IgD-negative memory B cell (primary cell): Measurements from ENCODE around the gene ANKRD9. TPM values are rescaled to one million over a fixed set of nuclear protein-coding genes. Genes with fewer than 3 reads are reported as not detected.

Experiments used
- H3K27ac Mint-ChIP-seq, 3 donors: one replicate each; pipeline ENCODE4 v1.8.0; 2020 to 2022; ENCODE audit warnings: mild to moderate bottlenecking in 3 of 3, mixed read lengths in 3 of 3, moderate library complexity in 1 of 3
- H3K27me3 Mint-ChIP-seq: one replicate; pipeline ENCODE4 v1.8.0; 2021; ENCODE audit warnings: mixed read lengths
- H3K36me3 Mint-ChIP-seq: one replicate; pipeline ENCODE4 v1.8.0; 2020; ENCODE audit warnings: mild to moderate bottlenecking, mixed read lengths
- H3K4me1 Mint-ChIP-seq, 3 donors: one replicate each; pipeline ENCODE4 v1.8.0; 2020 to 2022; ENCODE audit warnings: mixed read lengths in 3 of 3, mild to moderate bottlenecking in 1 of 3
- H3K4me3 Mint-ChIP-seq, 4 donors: one replicate each; pipeline ENCODE4 v1.8.0; 2020 to 2022; ENCODE audit warnings: mild to moderate bottlenecking in 4 of 4, mixed read lengths in 4 of 4, moderate library complexity in 3 of 4
- H3K9me3 Mint-ChIP-seq, 3 donors: one replicate each; pipeline ENCODE4 v1.8.0; 2020 to 2021; ENCODE audit warnings: mixed read lengths in 3 of 3, mild to moderate bottlenecking in 1 of 3
- polyA plus RNA-seq: library from polyadenylated mRNA; unstranded; fragments of 300-500 nt; fragmentation: Illumina TruSeq; gene quantifications from one replicate; pipeline ENCODE4 v1.2.3, GENCODE V29; 2021

Gene ANKRD9
- polyA plus RNA-seq, 1 donor from 2014 or later: 0.93 TPM

DNA sequence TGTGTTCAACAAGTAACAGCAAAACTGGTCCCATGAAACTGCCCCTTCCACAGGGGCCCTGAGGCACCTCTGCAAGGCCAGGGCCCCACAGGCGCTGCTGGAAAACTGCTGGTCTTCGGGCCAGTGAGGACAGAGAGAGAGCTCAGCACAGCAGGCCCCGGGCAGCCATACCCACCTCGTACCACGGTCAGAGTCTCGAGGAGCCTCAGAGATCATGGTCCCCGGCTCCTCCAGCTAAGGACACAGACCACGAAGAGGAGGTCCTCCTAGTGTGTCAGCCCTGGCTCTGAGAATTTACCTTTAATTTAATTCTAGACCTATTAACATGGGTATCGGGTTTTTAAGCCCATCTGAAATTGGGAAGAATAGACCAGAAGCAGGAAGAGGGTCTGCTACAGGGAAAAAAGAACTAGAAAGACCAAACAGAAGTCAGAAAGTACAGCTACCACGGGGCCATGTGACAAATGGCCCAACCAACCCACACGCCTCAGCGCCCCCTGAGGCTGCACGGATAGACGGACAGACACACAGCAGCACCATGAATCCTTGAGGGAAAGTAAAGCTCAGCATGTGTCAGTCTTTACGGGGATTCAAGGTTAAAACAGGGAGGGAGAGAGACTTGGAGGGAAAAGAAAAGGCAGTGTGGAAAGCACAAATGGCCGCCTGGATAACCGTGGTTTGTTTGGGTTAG is 22.9 kb downstream of the ANKRD9 start:
- H3K9me3 Mint-ChIP-seq: peaks cover 0 to 9% (median 0%) of the 10 kb centered on the region in 3 donors
- no peak overlapping the region for H3K27ac Mint-ChIP-seq
- H3K4me3 Mint-ChIP-seq: no peak overlapping the region
- H3K27me3 Mint-ChIP-seq: no peaks in the 10 kb centered on the region
- peaks cover 12% of the 10 kb centered on the region for H3K36me3 Mint-ChIP-seq
- H3K4me1 Mint-ChIP-seq: peaks cover 0 to 2% (median 0%) of the 10 kb centered on the region in 3 donors

DNA sequence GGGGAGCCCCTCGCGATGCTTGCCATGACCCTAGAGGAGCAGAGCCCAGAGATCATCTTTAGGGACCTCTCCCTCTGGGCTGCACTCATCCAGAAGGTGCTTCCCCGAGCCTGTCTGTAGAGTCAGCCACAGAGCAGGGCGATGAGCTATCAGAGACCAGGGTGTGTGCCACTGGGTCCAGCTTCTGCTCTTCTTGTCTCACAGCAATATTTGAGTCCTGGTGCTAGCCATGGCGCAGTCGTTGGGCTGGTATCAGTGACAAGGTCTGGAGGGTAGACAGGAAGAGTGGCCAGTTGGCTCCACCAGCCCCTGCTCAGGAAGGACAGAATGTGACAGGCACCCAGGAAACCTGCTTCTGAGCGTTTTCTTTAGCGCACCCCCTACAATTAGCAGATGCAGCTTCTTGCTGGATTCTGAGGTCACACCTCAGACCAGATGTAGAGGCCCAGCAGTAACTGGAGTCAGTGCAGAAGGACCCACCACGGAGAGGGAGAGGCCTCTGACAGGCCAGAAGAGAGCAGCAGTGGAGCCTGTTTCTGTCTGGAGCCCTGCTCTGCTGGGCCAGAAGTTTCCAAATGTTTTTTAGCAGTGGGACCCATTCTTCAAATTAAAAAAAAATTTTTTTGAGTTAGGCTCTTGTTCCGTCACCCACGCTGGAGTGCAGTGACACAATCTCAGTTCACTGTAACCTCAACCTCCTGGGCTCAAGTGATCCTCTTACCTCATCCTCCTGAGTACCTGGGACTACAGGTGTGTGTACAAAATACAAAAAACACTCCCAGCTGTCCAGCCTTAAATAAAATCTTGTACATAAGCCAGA is 23.7 kb downstream of the ANKRD9 start:
- peaks cover 0 to 2% (median 0%) of the 10 kb centered on the region in 3 donors for H3K4me1 Mint-ChIP-seq
- peaks cover 0 to 9% (median 0%) of the 10 kb centered on the region in 3 donors for H3K9me3 Mint-ChIP-seq
- peaks cover 13% of the 10 kb centered on the region for H3K36me3 Mint-ChIP-seq
- H3K4me3 Mint-ChIP-seq: no peak overlapping the region
- no peaks in the 10 kb centered on the region for H3K27me3 Mint-ChIP-seq
- no peak overlapping the region for H3K27ac Mint-ChIP-seq

DNA sequence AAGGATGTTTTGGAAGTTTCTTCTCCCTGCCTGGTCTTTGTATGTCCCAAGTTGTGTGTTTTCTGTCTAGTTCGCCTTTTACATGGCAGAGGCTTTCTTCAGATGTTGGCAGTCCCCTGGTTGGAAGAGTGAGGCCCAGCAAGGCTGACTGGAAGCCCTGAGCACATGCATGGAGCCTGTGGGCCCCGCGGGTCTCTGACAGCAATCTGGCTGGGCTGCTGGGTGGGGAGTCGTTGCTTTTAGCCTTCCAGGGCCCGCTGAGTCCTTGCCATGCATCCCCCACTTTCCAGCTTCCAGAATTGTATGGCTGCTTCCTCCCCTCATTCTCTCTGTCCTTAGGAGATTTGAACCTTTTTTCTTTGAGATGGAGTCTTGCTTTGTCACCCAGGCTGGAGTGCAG is 25.3 kb downstream of the ANKRD9 start:
- H3K4me3 Mint-ChIP-seq: no peak overlapping the region
- H3K36me3 Mint-ChIP-seq: peaks cover 17% of the 10 kb centered on the region
- peaks cover 0 to 9% (median 0%) of the 10 kb centered on the region in 3 donors for H3K9me3 Mint-ChIP-seq
- no peaks in the 10 kb centered on the region for H3K27me3 Mint-ChIP-seq
- H3K27ac Mint-ChIP-seq: no peak overlapping the region
- peaks cover 0 to 7% (median 2%) of the 10 kb centered on the region in 3 donors for H3K4me1 Mint-ChIP-seq

DNA sequence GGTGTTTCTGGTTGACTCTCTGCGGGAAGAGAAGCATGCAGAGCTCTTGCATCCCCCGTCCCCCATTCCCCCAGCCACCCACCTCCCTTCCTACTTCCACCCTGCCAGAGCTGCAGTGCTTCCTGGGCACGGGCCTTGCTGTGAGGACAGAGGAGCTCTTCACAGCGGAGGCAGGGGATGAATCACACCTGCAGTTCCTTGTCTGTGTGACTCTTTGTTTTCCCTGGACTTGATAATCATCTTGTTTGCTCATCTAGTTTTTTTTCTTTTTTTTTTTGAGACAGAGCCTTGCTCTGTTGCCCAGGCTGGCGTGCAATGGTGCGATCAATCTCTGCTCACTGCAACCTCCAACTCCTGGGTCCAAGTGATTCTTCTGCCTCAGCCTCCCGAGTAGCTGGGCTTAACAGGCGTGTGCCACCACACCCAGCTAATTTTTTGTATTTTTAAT is 27.8 kb downstream of the ANKRD9 start:
- Mint-ChIP-seq H3K27me3 (no peaks in the 10 kb centered on the region), H3K9me3 (peaks cover 0 to 9% (median 0%) of the 10 kb centered on the region in 3 donors), H3K4me3 (no peak overlapping the region), H3K4me1 (peaks cover 0 to 9% (median 2%) of the 10 kb centered on the region in 3 donors), H3K27ac (no peak overlapping the region), H3K36me3 (peaks cover 17% of the 10 kb centered on the region)

- peaks cover 16% of the 10 kb centered on the region for H3K36me3 Mint-ChIP-seq
- peaks cover 0 to 9% (median 0%) of the 10 kb centered on the region in 3 donors for H3K9me3 Mint-ChIP-seq
- H3K27ac Mint-ChIP-seq: no peak overlapping the region
- peaks cover 0 to 9% (median 2%) of the 10 kb centered on the region in 3 donors for H3K4me1 Mint-ChIP-seq
- H3K27me3 Mint-ChIP-seq: no peaks in the 10 kb centered on the region
- no peak overlapping the region for H3K4me3 Mint-ChIP-seq
These were observed 28.2 kb downstream of the ANKRD9 start for GRCh38 chr14:102481371-102481770.

DNA sequence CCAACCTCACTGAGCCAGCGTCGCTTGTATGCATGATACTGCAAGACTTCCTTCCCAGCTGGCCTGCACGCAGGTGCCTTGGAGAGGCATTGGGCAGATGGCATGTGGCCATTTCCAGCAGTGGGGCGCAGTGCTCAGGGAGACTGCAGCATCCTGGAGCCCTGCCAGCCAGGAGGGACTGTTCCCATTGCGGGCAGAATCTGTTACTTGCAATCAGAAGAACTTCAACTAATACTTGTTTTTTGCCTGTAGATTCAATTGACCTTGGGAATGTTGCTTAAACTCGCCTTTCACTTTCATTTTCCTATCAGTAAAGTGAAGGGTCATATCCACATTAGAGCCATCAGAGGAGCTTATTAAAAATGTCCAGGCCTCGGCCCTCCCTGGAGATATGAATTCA is 29.8 kb downstream of the ANKRD9 start:
- Mint-ChIP-seq H3K4me1 (peaks cover 0 to 9% (median 2%) of the 10 kb centered on the region in 3 donors), H3K27ac (no peak overlapping the region), H3K4me3 (no peak overlapping the region), H3K36me3 (peaks cover 21% of the 10 kb centered on the region), H3K27me3 (no peaks in the 10 kb centered on the region), H3K9me3 (peaks cover 0 to 9% (median 0%) of the 10 kb centered on the region in 3 donors)

GRCh38 chr14:102479107-102479506 is 30.5 kb downstream of the ANKRD9 start:
- no peak overlapping the region for H3K27ac Mint-ChIP-seq
- peaks cover 0 to 9% (median 0%) of the 10 kb centered on the region in 3 donors for H3K9me3 Mint-ChIP-seq
- H3K27me3 Mint-ChIP-seq: no peaks in the 10 kb centered on the region
- H3K36me3 Mint-ChIP-seq: peaks cover 21% of the 10 kb centered on the region
- peaks cover 0 to 9% (median 2%) of the 10 kb centered on the region in 3 donors for H3K4me1 Mint-ChIP-seq
- H3K4me3 Mint-ChIP-seq: no peak overlapping the region

- Mint-ChIP-seq H3K36me3 (peaks cover 9% of the 10 kb centered on the region), H3K4me3 (no peak overlapping the region), H3K27ac (no peak overlapping the region), H3K9me3 (no peaks in the 10 kb centered on the region), H3K27me3 (no peaks in the 10 kb centered on the region), H3K4me1 (peaks cover 0 to 7% (median 2%) of the 10 kb centered on the region in 3 donors)
These were observed 34.6 kb downstream of the ANKRD9 start for GRCh38 chr14:102474934-102475333.

GRCh38 chr14:102473559-102473958 is 36.0 kb downstream of the ANKRD9 start:
- Mint-ChIP-seq H3K36me3 (peaks cover 13% of the 10 kb centered on the region), H3K4me3 (no peak overlapping the region), H3K4me1 (peaks cover 0 to 1% (median 0%) of the 10 kb centered on the region in 3 donors), H3K9me3 (no peaks in the 10 kb centered on the region), H3K27ac (no peak overlapping the region), H3K27me3 (no peaks in the 10 kb centered on the region)

DNA sequence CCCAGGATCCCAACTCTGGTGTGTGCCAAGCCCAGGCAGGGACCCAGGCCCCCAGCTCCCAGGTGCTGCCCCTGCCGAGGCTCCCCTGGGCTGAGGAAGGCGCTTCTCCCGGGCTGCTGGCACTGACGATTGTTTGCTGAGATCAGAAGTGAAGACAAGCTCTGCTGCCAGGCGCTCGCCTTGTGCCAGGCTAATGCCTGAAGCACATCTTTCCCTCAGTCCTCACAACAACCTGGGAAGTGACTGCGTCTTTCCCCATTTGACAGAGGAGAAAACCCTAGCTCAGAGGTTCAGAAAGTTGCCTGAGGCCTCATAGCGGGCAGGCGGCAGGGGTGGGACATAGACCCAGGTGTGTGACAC is 36.8 kb downstream of the ANKRD9 start:
- H3K4me3 Mint-ChIP-seq: no peak overlapping the region
- H3K36me3 Mint-ChIP-seq: peaks cover 15% of the 10 kb centered on the region
- H3K4me1 Mint-ChIP-seq: peaks cover 0 to 1% (median 0%) of the 10 kb centered on the region in 3 donors
- no peaks in the 10 kb centered on the region for H3K9me3 Mint-ChIP-seq
- no peak overlapping the region for H3K27ac Mint-ChIP-seq
- H3K27me3 Mint-ChIP-seq: no peaks in the 10 kb centered on the region

- Mint-ChIP-seq H3K36me3 (peaks cover 15% of the 10 kb centered on the region), H3K4me3 (no peak overlapping the region), H3K27me3 (no peaks in the 10 kb centered on the region), H3K27ac (peak overlapping the region in 1 of 3 donors; percentile 69), H3K9me3 (no peaks in the 10 kb centered on the region), H3K4me1 (peaks cover 0 to 1% (median 0%) of the 10 kb centered on the region in 3 donors)
These were observed 37.4 kb downstream of the ANKRD9 start for GRCh38 chr14:102471921-102472790.

DNA sequence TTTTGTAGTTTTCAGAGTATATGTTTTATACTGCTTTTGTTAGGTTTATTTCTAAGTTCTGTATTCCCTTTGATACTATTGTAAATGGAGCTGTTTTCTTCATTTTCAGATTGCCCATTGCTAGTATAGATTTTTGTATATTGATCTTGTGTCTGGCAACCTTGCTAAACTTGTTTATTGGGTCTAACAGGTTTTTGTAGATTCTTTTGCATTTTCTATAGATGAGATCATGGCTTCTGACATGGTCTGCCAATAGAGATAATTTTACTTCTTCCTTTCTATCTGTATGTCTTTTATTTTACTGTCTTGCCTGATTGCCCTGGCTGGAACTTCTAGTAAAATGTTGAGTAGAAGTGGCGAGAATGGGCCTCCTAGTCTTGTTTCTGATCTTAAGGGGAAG is 40.3 kb downstream of the ANKRD9 start:
- Mint-ChIP-seq H3K4me3 (no peak overlapping the region), H3K9me3 (no peaks in the 10 kb centered on the region), H3K4me1 (peaks cover 0 to 1% (median 0%) of the 10 kb centered on the region in 3 donors), H3K27ac (no peak overlapping the region), H3K36me3 (peaks cover 13% of the 10 kb centered on the region), H3K27me3 (no peaks in the 10 kb centered on the region)

GRCh38 chr14:102464846-102465341 is 44.7 kb downstream of the ANKRD9 start:
- Mint-ChIP-seq H3K9me3 (no peaks in the 10 kb centered on the region), H3K27ac (no peak overlapping the region), H3K4me1 (peaks cover 0 to 4% (median 0%) of the 10 kb centered on the region in 3 donors), H3K4me3 (no peak overlapping the region), H3K27me3 (no peaks in the 10 kb centered on the region), H3K36me3 (peaks cover 12% of the 10 kb centered on the region)

DNA sequence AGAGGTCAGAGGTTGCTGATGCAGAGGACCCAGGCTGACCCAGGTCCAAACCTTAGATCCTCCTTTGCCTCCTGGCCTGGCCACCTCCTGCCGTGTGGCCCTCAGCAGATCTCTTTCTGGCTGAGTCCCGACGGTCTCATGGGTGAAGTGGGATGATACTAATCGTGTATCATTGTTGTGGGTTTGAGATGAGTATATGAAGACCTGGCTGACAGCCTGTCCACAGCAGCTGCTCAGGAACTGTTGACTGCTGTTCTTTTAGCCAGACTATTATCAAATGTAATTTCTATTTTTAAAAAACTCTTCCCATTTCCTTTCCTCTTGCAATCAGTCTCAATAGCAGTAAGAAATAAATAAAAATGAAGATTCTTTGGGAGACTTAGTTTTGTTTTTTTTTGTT is 45.6 kb downstream of the ANKRD9 start:
- Mint-ChIP-seq H3K36me3 (peaks cover 6% of the 10 kb centered on the region), H3K4me3 (no peak overlapping the region), H3K27me3 (no peaks in the 10 kb centered on the region), H3K27ac (peak overlapping the region in 1 of 3 donors; percentile 16), H3K4me1 (peaks cover 0 to 3% (median 0%) of the 10 kb centered on the region in 3 donors), H3K9me3 (no peaks in the 10 kb centered on the region)
